Measurements from ENCODE around the gene MUC20. TPM values are rescaled to one million over a fixed set of nuclear protein-coding genes. Genes with fewer than 3 reads are reported as not detected.

Gene MUC20
- total and polyA plus RNA-seq, 2 experiments from 2014 or later: 0.29 TPM; not detected in 1

- no peaks in the 10 kb centered on the region for H3K36me3 ChIP-seq (ENCODE audit: insufficient read depth)
- no peak overlapping the region for H3K27ac ChIP-seq (ENCODE audit: low read depth)
- DNase-seq (ENCODE audit: low spot score): no peak
- H3K9me3 Mint-ChIP-seq: no peaks in the 10 kb centered on the region
- peaks cover under 1% of the 10 kb centered on the region for H3K27me3 Mint-ChIP-seq (ENCODE audit: insufficient read depth, low read depth, poor library complexity)
- H3K9me2 ChIP-seq (ENCODE audit: insufficient read depth): no peaks in the 10 kb centered on the region
- no peaks in the 10 kb centered on the region for H3K79me2 ChIP-seq (replicated peaks; ENCODE audit: insufficient read depth)
- no peak overlapping the region for H3K27ac Mint-ChIP-seq
- TF ChIP-seq ZNF462 (CRISPR knock-in tag; IDR thresholded peaks at IDR 0.05): no peak
- no peak for TF ChIP-seq STAT1 (IDR thresholded peaks at IDR 0.05; ENCODE audit: unreplicated experiment)
- no peak for TF ChIP-seq POLR2AphosphoS5 (IDR thresholded peaks at IDR 0.05; ENCODE audit: low read depth)
- no peak for TF ChIP-seq EZH2 (IDR thresholded peaks at IDR 0.05; ENCODE audit: low read depth, unreplicated experiment)
- no peak for TF ChIP-seq REST (IDR thresholded peaks at IDR 0.05; ENCODE audit: unreplicated experiment)
- TF ChIP-seq CREB1 (CRISPR knock-in tag; IDR thresholded peaks at IDR 0.05; ENCODE audit: low read depth): no peak
- no peak for TF ChIP-seq ZNF331 (CRISPR knock-in tag; IDR thresholded peaks at IDR 0.05; ENCODE audit: low read depth)
- TF ChIP-seq CTCF (conservative IDR thresholded peaks at IDR 0.05; ENCODE audit: low read depth in 2 of 2): no peak
- no peak for TF ChIP-seq ETS1 (IDR thresholded peaks at IDR 0.05)
- no peak for TF ChIP-seq ZNF114 (CRISPR knock-in tag; IDR thresholded peaks at IDR 0.05)
- no peak for TF ChIP-seq JUNB (IDR thresholded peaks at IDR 0.05; ENCODE audit: unreplicated experiment)
- TF ChIP-seq EZH2phosphoT487 (IDR thresholded peaks at IDR 0.05; ENCODE audit: unreplicated experiment): no peak
- no peak for TF ChIP-seq NANOG (IDR thresholded peaks at IDR 0.05; ENCODE audit: borderline replicate concordance)
- H3K36me3 Mint-ChIP-seq (ENCODE audit: low read depth): peaks cover 8% of the 10 kb centered on the region; the same call in 1 of the 3 replicates
- peaks cover 18% of the 10 kb centered on the region; the same call in 1 of the 2 replicates for H3K4me1 ChIP-seq (ENCODE audit: insufficient read depth)
- no peak overlapping the region for H3K4me2 ChIP-seq
- H3F3A ChIP-seq (replicated peaks; ENCODE audit: low read depth): no peaks in the 10 kb centered on the region
- H2AFZ ChIP-seq: no peak overlapping the region
- H3K4me3 ChIP-seq: no peak overlapping the region
- no peak overlapping the region for H3K4me3 Mint-ChIP-seq
- ATAC-seq: no peak
- no peaks in the 10 kb centered on the region for H3K27me3 ChIP-seq (ENCODE audit: insufficient read depth)
- peaks cover 29% of the 10 kb centered on the region for H3K4me1 Mint-ChIP-seq
- no peaks in the 10 kb centered on the region; the same call in 1 of the 2 replicates for H4K20me1 ChIP-seq (replicated peaks; ENCODE audit: insufficient read depth)
Observed at GRCh38 chr3:195699388-195699771, 21.4 kb upstream of the MUC20 start.
